ENCODE measurements around the gene ATP11B. TPM values are rescaled to one million over a fixed set of nuclear protein-coding genes. Genes with fewer than 3 reads are reported as not detected.

ATP11B gene
- total RNA-seq, 1 experiment from 2014 or later, result 48.8 TPM

- Histone ChIP-seq H2AFZ (ENCODE audit: low read length) (no peak overlapping the region), H3F3A (ENCODE audit: low read length, unreplicated experiment) (no peaks in the 10 kb centered on the region), H3K79me2 (ENCODE audit: low read length) (peaks cover 34% of the 10 kb centered on the region), H3K4me2 (ENCODE audit: low read length) (no peak overlapping the region), H3K9me3 (ENCODE audit: low read length) (no peaks in the 10 kb centered on the region), H3K27ac (ENCODE audit: low read length) (no peak overlapping the region), H3K27me3 (ENCODE audit: low read length) (no peaks in the 10 kb centered on the region), H3K4me3 (ENCODE audit: low read length) (no peak overlapping the region), H3K9me2 (replicated peaks; ENCODE audit: low read length) (no peaks in the 10 kb centered on the region), H4K20me1 (ENCODE audit: low read length) (no peaks in the 10 kb centered on the region; the same call in 1 of the 2 replicates), H3K9ac (ENCODE audit: low read length) (no peak overlapping the region), H3K4me1 (ENCODE audit: insufficient read depth, low read length) (peaks cover 14% of the 10 kb centered on the region; the same call in 1 of the 2 replicates), H3K36me3 (ENCODE audit: low read depth, low read length) (no peaks in the 10 kb centered on the region)
- BruUV-seq (replicated peaks), result no TSS peak
- ChIA-PET CTCF (no interaction called here), POLR2A (ENCODE audit: unreplicated experiment) (no interaction called here)
- intact Hi-C loops (cut with micrococcal nuclease), result no loop called here
- TF ChIP-seq EZH2phosphoT487 (IDR thresholded peaks at IDR 0.05; ENCODE audit: borderline replicate concordance, low read length) (no peak), CTCF (conservative IDR thresholded peaks at IDR 0.05; ENCODE audit: low read depth, low read length) (no peak)
- ATAC-seq (no peak), DNase-seq (no peak)
Observed at GRCh38 chr3:182807061-182807460, 13.8 kb downstream of the ATP11B start.

- Histone ChIP-seq H3K36me3 (ENCODE audit: low read depth, low read length) (no peaks in the 10 kb centered on the region), H3K4me3 (ENCODE audit: low read length) (no peak overlapping the region), H4K20me1 (ENCODE audit: low read length) (no peaks in the 10 kb centered on the region), H3F3A (ENCODE audit: low read length, unreplicated experiment) (no peaks in the 10 kb centered on the region), H3K27ac (ENCODE audit: low read length) (no peak overlapping the region), H3K79me2 (ENCODE audit: low read length) (peaks cover 44% of the 10 kb centered on the region), H3K9me2 (replicated peaks; ENCODE audit: low read length) (no peaks in the 10 kb centered on the region), H3K9me3 (ENCODE audit: low read length) (no peaks in the 10 kb centered on the region), H2AFZ (ENCODE audit: low read length) (no peak overlapping the region), H3K27me3 (ENCODE audit: low read length) (no peaks in the 10 kb centered on the region), H3K4me1 (ENCODE audit: insufficient read depth, low read length) (peaks cover 9% of the 10 kb centered on the region; the same call in 1 of the 2 replicates), H3K9ac (ENCODE audit: low read length) (no peak overlapping the region), H3K4me2 (ENCODE audit: low read length) (no peak overlapping the region)
- no peak for ATAC-seq
- intact Hi-C loops (cut with micrococcal nuclease), result no loop called here
- no TSS peak for BruUV-seq (replicated peaks)
- TF ChIP-seq EZH2 (IDR thresholded peaks at IDR 0.05; ENCODE audit: low read length, unreplicated experiment) (no peak), CTCF (conservative IDR thresholded peaks at IDR 0.05; ENCODE audit: low read depth, low read length) (no peak), EZH2phosphoT487 (IDR thresholded peaks at IDR 0.05; ENCODE audit: borderline replicate concordance, low read length) (no peak)
- DNase-seq, result no peak
- CTCF ChIA-PET, result no interaction called here
- POLR2A ChIA-PET (ENCODE audit: unreplicated experiment), result no interaction called here
Observed at GRCh38 chr3:182808041-182808770, 14.9 kb downstream of the ATP11B start.

- no TSS peak for BruUV-seq (replicated peaks)
- H3K4me2 ChIP-seq (ENCODE audit: low read length), result no peak overlapping the region
- H3K27ac ChIP-seq (ENCODE audit: low read length), result no peak overlapping the region
- no peaks in the 10 kb centered on the region for H3K9me3 ChIP-seq (ENCODE audit: low read length)
- DNase-seq, result no peak
- intact Hi-C loops (cut with micrococcal nuclease), result no loop called here
- peaks cover 45% of the 10 kb centered on the region for H3K79me2 ChIP-seq (ENCODE audit: low read length)
- H3F3A ChIP-seq (ENCODE audit: low read length, unreplicated experiment), result no peaks in the 10 kb centered on the region
- H2AFZ ChIP-seq (ENCODE audit: low read length), result no peak overlapping the region
- POLR2A ChIA-PET (ENCODE audit: unreplicated experiment), result no interaction called here
- H3K36me3 ChIP-seq (ENCODE audit: low read depth, low read length), result no peaks in the 10 kb centered on the region
- no peak overlapping the region for H3K4me3 ChIP-seq (ENCODE audit: low read length)
- H4K20me1 ChIP-seq (ENCODE audit: low read length), result no peaks in the 10 kb centered on the region
- H3K27me3 ChIP-seq (ENCODE audit: low read length), result no peaks in the 10 kb centered on the region
- TF ChIP-seq EZH2 (IDR thresholded peaks at IDR 0.05; ENCODE audit: low read length, unreplicated experiment), result no peak
- CTCF ChIA-PET, result no interaction called here
- H3K4me1 ChIP-seq (ENCODE audit: insufficient read depth, low read length), result peaks cover 9% of the 10 kb centered on the region; the same call in 1 of the 2 replicates
- ATAC-seq, result no peak
- H3K9me2 ChIP-seq (replicated peaks; ENCODE audit: low read length), result no peaks in the 10 kb centered on the region
- H3K9ac ChIP-seq (ENCODE audit: low read length), result no peak overlapping the region
Observed at GRCh38 chr3:182809531-182809930, 16.2 kb downstream of the ATP11B start.

Measured in PC-3 (cell line).